HG02798 (cell line): ENCODE data around the gene PTPN6.
A peak's percentile ranks its signal among the peaks of the same experiment; 100 is the strongest.

Experiments
- ATAC-seq: cut with Tn5 transposase; IDR thresholded peaks from one replicate; pipeline ENCODE4 v1.9.1; 2021; ENCODE audit warnings: mild to moderate bottlenecking; ENCODE audit not compliant: unreplicated experiment, poor library complexity

Gene PTPN6

DNA sequence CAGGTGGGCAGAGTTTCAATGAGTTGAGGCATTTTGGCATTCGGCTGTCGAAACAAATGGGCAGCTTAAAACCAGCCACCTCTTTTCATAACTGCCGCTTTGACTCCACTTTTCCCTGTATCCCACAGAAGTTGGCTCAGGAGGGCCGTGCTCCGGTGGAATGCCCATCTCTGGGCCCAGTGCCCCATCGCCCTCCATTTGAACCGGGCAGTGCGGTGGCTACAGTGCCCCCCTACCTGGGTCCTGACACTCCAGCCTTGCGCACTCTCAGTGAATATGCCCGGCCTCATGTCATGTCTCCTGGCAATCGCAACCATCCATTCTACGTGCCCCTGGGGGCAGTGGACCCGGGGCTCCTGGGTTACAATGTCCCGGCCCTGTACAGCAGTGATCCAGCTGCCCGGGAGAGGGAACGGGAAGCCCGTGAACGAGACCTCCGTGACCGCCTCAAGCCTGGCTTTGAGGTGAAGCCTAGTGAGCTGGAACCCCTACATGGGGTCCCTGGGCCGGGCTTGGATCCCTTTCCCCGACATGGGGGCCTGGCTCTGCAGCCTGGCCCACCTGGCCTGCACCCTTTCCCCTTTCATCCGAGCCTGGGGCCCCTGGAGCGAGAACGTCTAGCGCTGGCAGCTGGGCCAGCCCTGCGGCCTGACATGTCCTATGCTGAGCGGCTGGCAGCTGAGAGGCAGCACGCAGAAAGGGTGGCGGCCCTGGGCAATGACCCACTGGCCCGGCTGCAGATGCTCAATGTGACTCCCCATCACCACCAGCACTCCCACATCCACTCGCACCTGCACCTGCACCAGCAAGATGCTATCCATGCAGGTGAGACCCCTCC is 12.6 kb upstream of the PTPN6 start:
- ATAC-seq: no peak

DNA sequence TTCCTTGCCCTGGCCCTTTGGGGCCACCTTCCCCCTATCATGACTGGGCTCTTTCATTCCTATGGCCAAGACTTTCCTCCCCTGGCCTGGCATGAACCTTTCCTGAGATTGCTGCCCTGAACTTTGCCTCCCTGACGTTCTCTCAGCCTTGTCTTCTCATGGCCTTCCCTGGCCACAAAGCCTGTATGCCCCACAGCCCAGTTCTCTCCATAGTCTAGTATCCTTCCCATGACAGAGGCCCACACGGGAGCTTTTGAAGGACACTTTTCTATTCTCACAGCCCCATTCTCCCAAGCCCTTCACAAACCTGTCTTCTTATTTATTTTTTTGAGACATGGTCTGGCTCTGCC is 12.0 kb upstream of the PTPN6 start:
- ATAC-seq: no peak

DNA sequence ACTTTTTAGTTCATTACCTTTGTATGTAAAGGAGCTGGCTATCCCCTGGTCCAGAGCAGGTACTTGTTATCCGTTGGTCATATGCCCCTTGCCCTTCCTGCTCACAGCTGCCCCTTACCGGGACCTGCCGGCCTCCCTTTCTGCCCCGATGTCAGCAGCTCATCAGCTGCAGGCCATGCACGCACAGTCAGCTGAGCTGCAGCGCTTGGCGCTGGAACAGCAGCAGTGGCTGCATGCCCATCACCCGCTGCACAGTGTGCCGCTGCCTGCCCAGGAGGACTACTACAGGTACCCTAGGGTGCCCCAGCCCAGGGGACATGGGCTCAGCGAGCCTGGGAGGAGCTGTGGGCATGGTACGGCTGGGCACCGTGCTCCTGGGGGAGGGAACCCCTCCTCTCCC is 9.9 kb upstream of the PTPN6 start:
- ATAC-seq: no peak

DNA sequence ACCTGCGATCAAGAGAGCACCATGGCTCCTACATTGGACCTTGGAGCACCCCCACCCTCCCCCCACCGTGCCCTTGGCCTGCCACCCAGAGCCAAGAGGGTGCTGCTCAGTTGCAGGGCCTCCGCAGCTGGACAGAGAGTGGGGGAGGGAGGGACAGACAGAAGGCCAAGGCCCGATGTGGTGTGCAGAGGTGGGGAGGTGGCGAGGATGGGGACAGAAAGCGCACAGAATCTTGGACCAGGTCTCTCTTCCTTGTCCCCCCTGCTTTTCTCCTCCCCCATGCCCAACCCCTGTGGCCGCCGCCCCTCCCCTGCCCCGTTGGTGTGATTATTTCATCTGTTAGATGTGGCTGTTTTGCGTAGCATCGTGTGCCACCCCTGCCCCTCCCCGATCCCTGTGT is 9.4 kb upstream of the PTPN6 start:
- ATAC-seq: no peak

DNA sequence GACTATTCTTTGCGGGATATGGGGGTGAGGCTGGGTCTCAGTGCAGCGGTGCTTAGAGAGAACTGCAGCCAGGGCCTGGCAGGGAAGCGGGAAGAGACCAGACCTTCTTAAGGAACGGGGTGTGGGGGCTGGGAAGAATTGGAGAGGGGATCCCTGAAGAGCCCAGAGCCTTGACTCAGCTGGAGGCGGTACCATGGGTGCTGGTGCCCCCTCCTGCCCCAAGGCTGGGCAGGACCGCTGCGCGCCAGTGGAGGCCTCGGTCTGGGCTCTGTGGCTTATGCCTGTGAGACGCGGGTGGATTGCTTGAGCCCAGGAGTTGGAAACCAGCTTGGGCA is 8.9 kb upstream of the PTPN6 start:
- ATAC-seq: no peak

DNA sequence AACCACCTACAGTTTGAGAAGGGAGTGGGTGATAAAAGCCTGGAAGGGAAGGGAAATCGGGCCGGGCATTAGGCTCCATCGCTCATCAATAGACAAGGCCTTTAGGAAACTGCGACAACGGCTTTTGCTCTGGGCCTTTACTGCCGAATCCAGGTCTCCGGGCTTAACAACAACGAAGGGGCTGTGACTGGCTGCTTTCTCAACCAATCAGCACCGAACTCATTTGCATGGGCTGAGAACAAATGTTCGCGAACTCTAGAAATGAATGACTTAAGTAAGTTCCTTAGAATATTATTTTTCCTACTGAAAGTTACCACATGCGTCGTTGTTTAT is 7.8 kb upstream of the PTPN6 start:
- peak; percentile 30 for ATAC-seq

DNA sequence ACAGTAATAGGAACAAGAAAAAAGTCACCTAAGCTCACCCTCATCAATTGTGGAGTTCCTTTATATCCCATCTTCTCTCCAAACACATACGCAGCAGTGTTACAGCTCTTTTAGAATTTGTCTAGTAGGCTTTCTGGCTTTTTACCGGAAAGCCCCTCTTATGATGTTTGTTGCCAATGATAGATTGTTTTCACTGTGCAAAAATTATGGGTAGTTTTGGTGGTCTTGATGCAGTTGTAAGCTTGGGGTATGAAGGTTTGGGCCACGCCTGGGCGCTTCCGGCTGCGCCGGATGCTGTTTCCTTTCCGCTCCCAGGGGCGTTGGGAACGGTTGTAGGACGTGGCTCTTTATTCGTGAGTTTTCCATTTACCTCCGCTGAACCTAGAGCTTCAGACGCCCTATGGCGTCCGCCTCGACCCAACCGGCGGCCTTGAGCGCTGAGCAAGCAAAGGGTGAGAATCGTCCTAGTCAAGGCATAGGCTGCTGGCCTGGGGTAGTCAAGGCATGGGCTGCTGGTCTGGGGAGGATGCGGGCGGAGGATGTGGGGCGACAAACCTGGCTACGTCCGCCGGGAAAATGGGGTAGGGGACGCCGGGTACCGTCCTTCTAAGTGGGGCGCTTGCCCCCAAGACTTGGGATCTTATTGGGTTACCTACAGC is 7.3 kb upstream of the PTPN6 start, which contains the start of the genes C12orf57 and RNU7-1:
TSS of gene C12orf57 (plus strand) at position 301 of the 659 bp plus-strand sequence. CDS start at position 401, 100 bp downstream.
TSS of gene RNU7-1 (plus strand) at position 95 of the 659 bp plus-strand sequence.
- ATAC-seq: peak; percentile 44

DNA sequence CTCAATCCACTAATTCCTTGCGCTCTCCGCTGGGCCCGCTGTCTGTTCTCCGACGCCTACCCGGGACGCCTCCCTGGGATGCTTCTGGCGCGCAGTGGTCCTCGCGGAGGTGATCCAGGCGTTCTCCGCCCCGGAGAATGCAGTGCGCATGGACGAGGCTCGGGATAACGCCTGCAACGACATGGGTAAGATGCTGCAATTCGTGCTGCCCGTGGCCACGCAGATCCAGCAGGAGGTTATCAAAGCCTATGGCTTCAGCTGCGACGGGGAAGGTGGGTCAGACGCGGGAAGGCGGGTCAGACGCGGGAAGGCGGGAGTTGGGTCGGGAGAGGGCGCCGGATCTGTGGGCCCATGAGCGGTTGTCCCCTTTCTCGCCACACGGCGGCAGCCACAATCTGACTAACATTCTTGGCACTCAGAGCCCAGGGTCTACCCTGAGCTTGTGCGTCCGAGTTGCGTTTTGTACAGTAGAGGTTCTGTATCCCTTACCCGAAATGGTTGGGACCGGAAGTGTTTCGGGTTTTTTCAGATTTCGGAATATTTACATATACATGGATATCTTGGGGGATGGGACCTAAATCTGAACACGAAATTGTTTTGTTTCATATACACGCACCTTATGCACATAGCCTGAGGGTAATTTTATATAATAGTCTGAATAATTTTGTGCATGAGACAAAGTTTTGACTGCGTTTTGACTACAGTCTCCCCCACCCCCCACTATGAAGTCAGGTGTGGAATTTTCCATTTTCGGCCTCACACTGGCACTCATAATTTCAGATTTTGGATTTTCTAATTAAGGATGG is 6.6 kb upstream of the PTPN6 start:
- peak; percentile 46 for ATAC-seq

DNA sequence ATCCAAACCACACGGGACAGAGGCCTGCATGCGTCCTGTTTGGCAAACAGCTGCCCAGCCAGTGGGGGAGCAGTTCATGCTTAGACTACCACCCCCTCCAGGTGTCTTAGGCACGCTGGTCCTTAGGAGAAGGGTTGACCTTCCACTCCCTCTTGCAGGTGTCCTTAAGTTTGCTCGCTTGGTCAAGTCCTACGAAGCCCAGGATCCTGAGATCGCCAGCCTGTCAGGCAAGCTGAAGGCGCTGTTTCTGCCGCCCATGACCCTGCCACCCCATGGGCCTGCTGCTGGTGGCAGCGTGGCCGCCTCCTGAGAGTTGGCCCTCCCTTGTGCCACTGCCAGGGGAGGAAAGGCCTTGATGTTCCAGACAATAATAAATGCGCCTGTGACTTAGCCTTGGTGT is 5.5 kb upstream of the PTPN6 start:
- ATAC-seq: no peak

DNA sequence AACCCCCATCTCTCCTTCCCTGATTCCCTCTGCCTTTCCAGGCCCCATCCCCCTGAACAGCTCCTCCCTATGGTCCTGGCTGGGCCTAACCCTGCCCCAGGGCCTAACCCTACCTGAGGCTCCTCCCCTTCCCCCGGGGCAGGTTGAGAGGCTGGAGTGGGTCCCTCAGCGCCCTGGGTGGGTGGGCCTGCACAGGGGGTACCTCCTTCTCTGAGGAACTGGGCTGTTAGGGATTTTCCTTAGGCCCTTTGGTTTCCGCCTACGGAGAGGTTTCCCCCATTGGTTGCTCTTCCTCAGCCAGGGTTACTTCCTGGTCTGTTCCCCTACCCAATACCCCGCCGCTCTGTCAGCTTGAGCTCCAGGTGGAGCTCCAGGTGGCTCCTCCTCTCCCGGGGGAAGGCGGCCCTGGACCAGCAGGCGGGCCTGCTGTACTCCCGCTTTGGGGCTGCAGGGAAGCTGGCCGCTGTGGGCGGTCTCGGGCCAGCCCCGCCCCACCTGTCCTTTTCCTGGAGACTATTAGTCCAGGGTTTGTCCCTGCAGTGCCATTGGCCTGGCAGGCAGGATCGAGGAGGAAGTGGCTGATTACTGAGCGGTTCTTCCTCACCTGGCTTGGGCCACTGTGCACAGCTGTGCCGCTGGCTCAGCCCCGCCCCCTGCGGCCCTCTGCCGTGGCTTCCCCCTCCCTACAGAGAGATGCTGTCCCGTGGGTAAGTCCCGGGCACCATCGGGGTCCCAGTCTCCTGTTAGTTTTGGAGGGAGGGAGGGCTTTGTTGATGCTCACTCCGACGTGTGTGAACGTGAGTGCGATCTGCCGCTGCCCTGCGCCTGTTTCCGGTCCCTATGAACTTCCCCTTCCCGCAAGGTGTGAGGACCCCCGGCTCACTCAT is 4.9 kb upstream of the PTPN6 start:
- ATAC-seq: peak; percentile 21

DNA sequence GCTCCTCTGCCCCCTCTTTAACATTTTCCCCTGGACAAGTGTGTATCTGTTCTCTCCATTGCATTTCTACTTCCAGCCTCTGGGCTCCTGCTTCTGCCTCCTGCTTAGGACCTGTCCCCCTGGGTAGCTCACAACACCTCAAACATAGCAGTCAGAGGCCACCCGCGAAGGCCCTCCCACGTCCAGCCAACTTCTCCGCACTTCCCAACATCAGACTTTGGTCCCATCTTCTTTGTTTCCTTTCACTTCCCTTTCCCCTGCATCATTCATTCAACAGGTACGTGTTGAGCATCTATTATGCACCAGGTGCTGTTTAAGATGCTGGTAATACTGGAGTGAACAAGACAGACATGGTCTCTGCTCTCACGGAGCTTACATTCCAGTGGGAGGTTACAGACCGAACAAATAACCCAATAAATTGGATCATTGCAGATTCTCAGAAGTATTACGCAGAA is 4.2 kb upstream of the PTPN6 start:
- ATAC-seq: no peak

DNA sequence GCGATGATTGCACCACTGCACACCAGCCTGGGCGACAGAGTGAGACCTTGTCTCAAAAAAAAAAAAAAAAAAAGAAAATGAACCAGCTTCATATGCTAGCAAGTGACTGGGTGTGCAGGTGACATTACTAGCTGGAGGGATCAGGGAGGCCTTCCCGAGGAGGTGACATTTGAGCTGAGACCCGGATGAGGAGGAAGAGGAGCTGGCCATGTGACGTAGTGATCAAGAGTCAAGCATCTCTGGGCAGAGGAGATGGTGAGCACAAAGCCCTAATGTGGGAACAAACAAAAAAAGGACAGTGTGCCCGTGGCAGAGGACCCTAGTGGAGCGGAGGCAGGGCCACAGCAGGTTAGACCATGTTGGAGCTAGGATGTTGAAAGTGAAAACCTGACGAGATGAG is 3.5 kb upstream of the PTPN6 start:
- ATAC-seq: no peak

DNA sequence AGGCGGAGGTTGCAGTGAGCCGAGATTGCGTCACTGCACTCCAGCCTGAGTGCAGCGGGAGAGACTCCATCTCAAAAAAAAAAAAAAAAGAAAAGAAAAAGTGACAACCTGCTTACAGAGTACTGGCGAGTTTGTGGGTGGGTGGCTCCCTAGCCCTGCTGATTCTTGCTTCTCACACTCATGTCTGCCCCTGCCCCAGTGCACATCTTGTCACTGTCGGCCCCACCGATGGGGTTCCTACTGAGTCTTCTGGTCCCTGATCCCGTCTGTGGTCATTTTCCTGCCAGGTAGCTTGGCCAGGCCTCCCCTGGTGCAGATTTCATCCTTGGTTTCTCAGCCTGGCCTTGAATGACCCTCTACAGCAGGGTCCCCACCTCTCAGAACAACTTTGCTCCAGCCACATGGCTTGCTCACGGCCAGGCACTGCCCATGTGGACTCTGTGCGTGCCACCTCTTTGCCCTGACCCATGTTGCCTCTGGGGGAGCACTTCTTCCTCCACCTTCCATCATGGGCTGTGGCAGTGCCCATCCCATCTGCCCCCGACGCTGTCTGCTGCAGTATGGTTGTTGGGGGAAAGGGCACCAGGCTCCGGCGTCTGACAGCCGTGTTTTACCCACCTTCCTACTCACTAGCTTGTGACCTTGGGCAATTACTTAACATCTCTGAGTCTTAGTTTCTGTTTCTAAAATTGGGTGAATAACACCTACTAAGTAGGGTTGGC is 2.1 kb upstream of the PTPN6 start:
- ATAC-seq: no peak

DNA sequence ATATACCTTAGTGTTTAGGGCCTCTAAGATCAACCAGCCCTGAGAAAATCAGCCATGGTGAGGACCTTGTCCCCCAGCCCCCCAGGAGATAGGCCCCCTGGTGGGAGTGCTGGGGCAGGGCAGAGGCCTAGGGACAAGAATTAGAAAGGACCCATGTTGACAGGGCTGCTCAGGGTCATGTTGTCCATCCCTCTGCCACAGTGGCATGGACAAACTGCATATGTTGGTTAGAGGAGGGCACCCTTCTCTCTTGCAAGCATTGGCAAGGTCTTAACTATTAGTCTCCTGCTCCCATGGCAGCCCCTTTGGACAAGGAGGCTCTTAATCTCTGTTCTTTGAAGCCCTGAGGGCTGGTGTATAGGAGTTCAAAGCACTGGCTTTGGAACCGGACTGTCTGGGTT is 755 bp upstream of the PTPN6 start:
- ATAC-seq: no peak

DNA sequence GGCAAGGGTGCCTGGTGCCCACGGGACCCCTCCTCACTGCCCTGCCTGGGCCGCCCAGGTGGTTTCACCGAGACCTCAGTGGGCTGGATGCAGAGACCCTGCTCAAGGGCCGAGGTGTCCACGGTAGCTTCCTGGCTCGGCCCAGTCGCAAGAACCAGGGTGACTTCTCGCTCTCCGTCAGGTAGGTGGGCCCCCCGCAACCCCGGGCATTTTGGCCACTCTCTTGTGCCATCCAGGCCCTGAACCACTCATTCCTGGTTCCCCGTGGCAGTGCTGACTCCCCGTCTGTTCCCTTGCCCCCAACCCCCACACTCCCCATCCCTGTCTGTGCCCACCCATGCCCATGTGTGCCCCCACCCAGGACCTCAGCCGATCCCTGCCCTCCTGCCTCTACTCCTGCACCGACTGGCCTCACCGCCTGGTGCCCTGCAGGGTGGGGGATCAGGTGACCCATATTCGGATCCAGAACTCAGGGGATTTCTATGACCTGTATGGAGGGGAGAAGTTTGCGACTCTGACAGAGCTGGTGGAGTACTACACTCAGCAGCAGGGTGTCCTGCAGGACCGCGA is 480 bp downstream of the PTPN6 start:
- no peak for ATAC-seq

DNA sequence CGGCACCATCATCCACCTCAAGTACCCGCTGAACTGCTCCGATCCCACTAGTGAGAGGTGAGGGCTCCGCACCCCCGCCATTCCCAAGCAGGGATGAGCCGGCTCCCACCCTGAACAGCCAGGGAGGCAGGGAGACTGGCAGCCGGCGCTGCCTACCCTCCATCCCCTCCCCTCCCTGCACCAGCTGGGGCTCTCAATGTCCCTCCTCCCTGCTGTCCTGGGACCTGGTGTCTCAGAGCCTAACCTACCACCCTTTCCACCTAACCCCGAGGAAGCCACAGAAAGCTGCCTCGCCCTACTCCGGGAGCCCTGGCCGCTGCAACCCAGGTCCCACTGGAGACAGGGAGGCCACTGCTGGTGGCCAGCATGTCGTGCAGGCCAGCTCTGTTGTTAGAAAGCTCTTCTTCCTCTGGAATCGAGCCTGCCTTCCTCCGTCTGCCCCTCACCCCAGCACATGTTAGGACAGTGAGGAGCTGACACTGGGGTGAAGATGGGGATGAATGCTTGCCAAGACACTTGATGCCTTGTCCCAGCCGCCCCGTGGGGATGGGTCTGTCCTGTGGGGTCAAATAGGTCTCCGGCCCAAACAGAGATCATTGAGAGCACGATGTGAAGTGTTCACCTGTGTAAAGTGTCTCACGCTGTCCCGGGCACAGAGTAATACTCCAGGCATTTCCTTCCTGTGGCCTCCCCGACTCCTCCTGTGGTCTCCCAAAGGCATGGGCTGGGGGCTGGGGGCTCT is 1.1 kb downstream of the PTPN6 start:
- ATAC-seq: no peak

DNA sequence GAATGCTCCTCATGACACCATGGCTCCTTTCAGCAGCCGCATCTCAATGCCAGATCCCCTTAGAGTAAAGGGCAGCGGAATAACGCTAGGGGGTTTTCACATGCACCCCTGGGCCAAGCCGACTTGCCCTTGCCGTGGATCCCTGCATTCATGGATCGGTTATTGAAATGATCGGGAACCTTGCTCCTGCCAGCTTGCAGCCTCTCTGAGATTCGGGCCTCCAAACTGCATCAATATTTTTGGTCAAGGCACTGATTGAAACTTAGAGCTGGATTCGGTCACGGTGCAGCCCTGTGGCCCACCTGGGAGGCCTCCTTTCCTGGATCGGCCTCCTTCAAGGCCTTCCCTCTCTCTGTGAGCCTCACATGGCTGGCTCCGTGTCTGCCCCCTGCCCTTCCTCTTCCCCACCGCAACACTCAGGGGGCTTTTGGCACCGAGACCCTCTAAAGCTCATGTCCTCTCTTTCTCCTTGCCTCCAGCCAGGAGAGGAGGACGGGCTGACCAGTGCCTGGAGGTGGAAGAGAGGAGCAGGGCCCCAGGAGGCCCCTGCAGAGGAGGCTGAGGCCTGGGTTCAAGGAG is 1.8 kb downstream of the PTPN6 start:
- ATAC-seq: no peak
